IMR-90 (cell line): ENCODE results near the gene PLA2G2C. TPM values are rescaled to one million over a fixed set of nuclear protein-coding genes. Genes with fewer than 3 reads are reported as not detected.

Experiments used
- ATAC-seq: fragments of 200-7000 bp; cut with Tn5 transposase; 2 replicates; pipeline ENCODE4 v1.9.1; 2020; ENCODE audit warnings: low read depth, mild to moderate bottlenecking, moderate library complexity
- BruUV-seq: library from RNA; stranded (reverse); fragments of 400-500 nt; replicated peaks from 2 replicates; lab custom pipeline; 2021; lab: Mats Ljungman, UMichigan
- CTCF ChIA-PET: fragments of 300-600 bp; formaldehyde crosslinking; extraction: SDS; loops from one replicate; lab custom pipeline; 2021; ENCODE audit warnings: antibody characterized with exemption; lab: Yijun Ruan, JAX
- POLR2A ChIA-PET: fragments of 300-600 bp; sonication (Branson Sonifier 250); formaldehyde crosslinking; loops from one replicate; lab custom pipeline; 2022; ENCODE audit warnings: antibody characterized with exemption; ENCODE audit not compliant: unreplicated experiment; lab: Charles Lee
- DNase-seq: peaks from one replicate; pipeline ENCODE4 v3.0.0; 2013
- H2AFZ ChIP-seq: replicated peaks from 2 replicates; pipeline ENCODE3; 2013; ENCODE audit warnings: low read length, mild to moderate bottlenecking; ENCODE audit not compliant: poor library complexity
- H2AK5ac ChIP-seq: 2 replicates; pipeline ENCODE4 v1.6.1; 2013; ENCODE audit warnings: low read depth, low read length, inconsistent platforms
- H2AK9ac ChIP-seq: replicated peaks from 2 replicates; pipeline ENCODE3; 2013; ENCODE audit warnings: mild to moderate bottlenecking, low read depth, low read length, moderate library complexity; ENCODE audit not compliant: poor library complexity
- H2BK120ac ChIP-seq: 2 replicates; pipeline ENCODE4 v1.6.1; 2013; ENCODE audit warnings: low read depth, low read length, inconsistent platforms
- H2BK15ac ChIP-seq: 3 replicates; pipeline ENCODE4 v1.6.1; 2013; ENCODE audit warnings: low read depth, low read length, inconsistent platforms
- H2BK20ac ChIP-seq: 2 replicates; pipeline ENCODE4 v1.6.1; 2013; ENCODE audit warnings: low read depth, mild to moderate bottlenecking, inconsistent platforms, low read length, moderate library complexity
- H2BK5ac ChIP-seq: 2 replicates; pipeline ENCODE4 v1.6.1; 2013; ENCODE audit warnings: mild to moderate bottlenecking, low read depth, low read length, inconsistent platforms; ENCODE audit not compliant: poor library complexity, severe bottlenecking
- H3K14ac ChIP-seq: replicated peaks from 2 replicates; pipeline ENCODE4 v1.6.1; 2013; ENCODE audit warnings: low read depth, low read length, inconsistent platforms
- H3K18ac ChIP-seq: 2 replicates; pipeline ENCODE4 v1.6.1; 2013; ENCODE audit warnings: low read depth, low read length, control low read depth
- H3K23ac ChIP-seq: 2 replicates; pipeline ENCODE4 v1.6.1; 2013; ENCODE audit warnings: low read depth, low read length, inconsistent platforms
- H3K27ac ChIP-seq: 2 replicates; pipeline ENCODE4 v1.5.1; 2013; ENCODE audit warnings: mild to moderate bottlenecking, control low read depth, low read length; ENCODE audit not compliant: insufficient read depth
- H3K27me3 ChIP-seq: 2 replicates; pipeline ENCODE4 v1.6.1; 2013; ENCODE audit warnings: low read length; ENCODE audit not compliant: control insufficient read depth, insufficient read depth
- H3K36me3 ChIP-seq: 2 replicates; pipeline ENCODE4 v1.6.1; 2013; ENCODE audit warnings: low read length, mixed read lengths; ENCODE audit not compliant: control insufficient read depth, insufficient read depth
- H3K4ac ChIP-seq: 2 replicates; pipeline ENCODE4 v1.6.1; 2013; ENCODE audit warnings: low read depth, low read length, inconsistent platforms
- H3K4me1 ChIP-seq: 2 replicates; pipeline ENCODE4 v1.6.1; 2013; ENCODE audit warnings: low read length, mixed read lengths; ENCODE audit not compliant: control insufficient read depth, insufficient read depth
- H3K4me2 ChIP-seq: 2 replicates; pipeline ENCODE4 v1.6.1; 2013; ENCODE audit warnings: low read depth, mild to moderate bottlenecking, control low read depth, low read length, moderate library complexity
- H3K4me3 ChIP-seq: 2 replicates; pipeline ENCODE4 v1.5.1; 2013; ENCODE audit warnings: low read depth, mild to moderate bottlenecking, control low read depth, low read length, moderate library complexity; ENCODE audit not compliant: insufficient read depth
- H3K56ac ChIP-seq: 2 replicates; pipeline ENCODE4 v1.6.1; 2013; ENCODE audit warnings: low read length, inconsistent platforms; ENCODE audit not compliant: insufficient read depth; ENCODE audit errors: extremely low read depth
- H3K79me1 ChIP-seq, 2 experiments: 2 replicates each; pipeline ENCODE4 v1.6.1; 2013; ENCODE audit warnings: low read length in 2 of 2, inconsistent platforms in 1 of 2, low read depth in 1 of 2
- H3K9ac ChIP-seq: 2 replicates; pipeline ENCODE4 v1.6.1; 2013; ENCODE audit warnings: low read depth, low read length, control low read depth
- H3K9me1 ChIP-seq: 2 replicates; pipeline ENCODE4 v1.6.1; 2013; ENCODE audit warnings: low read length, inconsistent platforms; ENCODE audit not compliant: insufficient read depth
- H3K9me3 ChIP-seq: 2 replicates; pipeline ENCODE4 v1.6.1; 2013; ENCODE audit warnings: low read length; ENCODE audit not compliant: control insufficient read depth, insufficient read depth
- H4K20me1 ChIP-seq: 2 replicates; pipeline ENCODE4 v1.6.1; 2013; ENCODE audit warnings: low read length, inconsistent platforms; ENCODE audit not compliant: insufficient read depth
- H4K5ac ChIP-seq: 2 replicates; pipeline ENCODE4 v1.6.1; 2013; ENCODE audit warnings: mild to moderate bottlenecking, low read depth, low read length, control low read depth
- H4K8ac ChIP-seq, 2 experiments: 2 replicates each; pipeline ENCODE4 v1.6.1; 2013; ENCODE audit warnings: low read depth in 2 of 2, low read length in 2 of 2, control low read depth in 1 of 2, inconsistent platforms in 1 of 2
- H4K91ac ChIP-seq: 2 replicates; pipeline ENCODE4 v1.6.1; 2013; ENCODE audit warnings: low read depth, low read length, inconsistent platforms; ENCODE audit not compliant: insufficient read depth
- CHD1 ChIP-seq: IDR thresholded peaks from 2 replicates; pipeline ENCODE4 v1.6.1; 2012; ENCODE audit warnings: low read depth, low read length, improper control_type of control experiment
- RAD21 ChIP-seq: IDR thresholded peaks from 2 replicates; pipeline ENCODE4 v1.6.1; 2012; ENCODE audit warnings: low read length, improper control_type of control experiment
- WGBS, 2 experiments: methylation state at CpG; one replicate each; pipeline versions ENCODE4 v1.1.5 to v1.1.7; 2013; ENCODE audit warnings: missing lambda C conversion rate in 2 of 2; ENCODE audit not compliant: insufficient read length in 1 of 2; ENCODE audit errors: extremely low coverage in 2 of 2; 5-methylcytosine and 5-hydroxymethylcytosine counted together
- dilution Hi-C: fragments of 300-500 bp; cut with HindIII; formaldehyde crosslinking; loops from one replicate; pipeline ENCODE4 v1.14.3; 2018; ENCODE audit warnings: low sequenced_read_pairs; ENCODE audit not compliant: unreplicated experiment
- in situ Hi-C: fragments of 300-500 bp; cut with MboI; formaldehyde crosslinking; loops from 3 replicates; pipeline ENCODE4 v1.14.3; 2019; ENCODE audit warnings: low sequenced_read_pairs, inconsistent platforms, mixed read lengths
- intact Hi-C: fragments of 100-400 bp; cut with micrococcal nuclease; formaldehyde crosslinking; loops from 2 replicates; pipeline ENCODE4 v1.10.0; 2022
- polyA plus RNA-seq, 3 experiments: library from polyadenylated mRNA; depleted of rRNA; stranded (reverse); fragments of >200 nt; gene quantifications; 2 replicates each; pipeline ENCODE4 v1.2.3, GENCODE V29; 2012; ENCODE audit warnings: low replicate concordance in 1 of 3
- total RNA-seq: library from RNA; depleted of rRNA; stranded (reverse); fragments of >200 nt; gene quantifications from 2 replicates; pipeline ENCODE4 v1.2.3, GENCODE V29; 2012

Gene PLA2G2C
- total and polyA plus RNA-seq, 2 of the 4 experiments (the other 2 are of a cell fraction): not detected

DNA sequence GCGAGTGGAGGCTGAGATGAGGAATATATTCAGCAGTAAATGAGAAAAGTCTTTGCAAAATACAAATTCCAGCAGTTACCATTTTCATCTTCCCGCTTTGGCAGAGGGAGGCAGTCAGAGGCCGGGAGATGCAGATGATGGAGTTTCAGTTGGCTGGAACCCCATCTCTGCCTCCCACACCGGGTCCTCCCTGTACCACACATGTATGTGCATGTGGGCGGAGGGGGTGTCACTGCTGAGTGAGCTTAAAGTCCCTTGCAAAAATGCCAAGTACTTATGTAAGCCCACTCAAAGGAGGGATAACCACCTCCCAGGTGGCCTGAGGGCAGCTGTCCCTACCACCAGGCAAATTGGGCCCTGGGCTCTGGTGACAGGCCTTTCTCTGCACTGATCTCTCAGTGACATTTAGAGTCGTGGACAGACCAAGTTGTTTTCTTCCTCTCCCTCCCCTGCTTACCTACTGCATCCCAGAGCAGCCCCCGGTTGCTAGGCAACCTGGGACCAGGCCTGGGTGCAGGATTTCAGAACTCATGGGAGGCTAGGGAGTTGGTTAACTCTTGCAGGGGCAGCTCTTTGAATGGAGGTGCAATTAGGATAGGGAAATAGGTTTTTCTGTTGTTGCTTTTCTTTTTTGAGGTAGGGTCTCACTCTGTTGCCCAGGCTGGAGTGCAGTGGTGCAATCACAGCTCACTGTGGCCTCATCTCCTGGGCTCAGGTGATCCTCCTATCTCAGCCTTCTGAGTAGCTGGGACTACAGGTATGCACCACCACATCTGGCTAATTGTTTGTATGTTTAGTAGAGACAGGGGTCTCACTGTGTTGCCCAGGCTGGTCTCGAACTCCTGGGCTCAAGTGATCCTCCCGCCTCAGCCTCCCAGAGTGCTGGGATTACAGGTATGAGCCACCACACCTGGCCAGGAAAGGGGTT, 17.5 kb downstream of the PLA2G2C start:
- Histone ChIP-seq H3K56ac (no peak overlapping the region; the same call in 1 of the 2 replicates), H3K4me2 (no peak overlapping the region), H3K9ac (no peak overlapping the region), H3K27me3 (peaks cover 19% of the 10 kb centered on the region), H2AFZ (no peak overlapping the region), H3K36me3 (no peaks in the 10 kb centered on the region), H3K9me1 (no peaks in the 10 kb centered on the region), H3K9me3 (no peaks in the 10 kb centered on the region), H2BK5ac (no peak overlapping the region), H3K23ac (no peak overlapping the region), H2AK9ac (no peak overlapping the region), H3K4me1 (no peaks in the 10 kb centered on the region; the same call in 1 of the 2 replicates), H3K4me3 (no peak overlapping the region), H4K91ac (no peak overlapping the region), H2BK120ac (no peak overlapping the region), H4K8ac (no peak overlapping the region), H4K20me1 (no peaks in the 10 kb centered on the region), H3K18ac (no peak overlapping the region), H2BK20ac (no peak overlapping the region), H3K27ac (no peak overlapping the region), H2BK15ac (no peak overlapping the region), H3K79me1 (no peaks in the 10 kb centered on the region), H2AK5ac (no peak overlapping the region), H3K14ac (no peak overlapping the region), H4K5ac (no peak overlapping the region), H3K4ac (no peak overlapping the region)
- no peak for TF ChIP-seq RAD21
- no peak for TF ChIP-seq CHD1
- intact Hi-C loops: no loop called here
- dilution Hi-C loops: no loop called here
- ChIA-PET POLR2A (no interaction called here), CTCF (no interaction called here)
- ATAC-seq (no peak), DNase-seq (no peak)
- no CpG with 5 or more reads among the region's 9 CpGs for WGBS, 2 experiments
- in situ Hi-C loops: no loop called here
- BruUV-seq: no TSS peak
